SK-N-SH (cell line): ENCODE measurements around the gene NR2C2.

Experiments
- CTCF ChIP-seq: fragments of 200-600 bp; sonication (generic); IDR thresholded peaks from 2 replicates; pipeline ENCODE4 v1.6.1; 2017; ENCODE audit warnings: antibody characterized with exemption, mild to moderate bottlenecking, moderate library complexity
- EP300 ChIP-seq, 2 experiments: IDR thresholded peaks; 2 replicates each; pipeline versions ENCODE4 v1.4.0 to v1.6.1; 2012; ENCODE audit warnings: borderline replicate concordance in 1 of 2, low read depth in 1 of 2, low read length in 1 of 2
- EZH2phosphoT487 ChIP-seq: fragments of 200-600 bp; sonication (generic); IDR thresholded peaks from 2 replicates; pipeline ENCODE4 v1.6.1; 2017; ENCODE audit warnings: low read depth, mixed run types, mild to moderate bottlenecking, antibody characterized with exemption, moderate library complexity, borderline replicate concordance
- MXI1 ChIP-seq: IDR thresholded peaks from 2 replicates; pipeline ENCODE4 v1.6.1; 2012; ENCODE audit warnings: mild to moderate bottlenecking, low read depth, low read length, improper control_type of control experiment
- POLR2AphosphoS5 ChIP-seq: IDR thresholded peaks from 2 replicates; pipeline ENCODE4 v1.6.1; 2012; ENCODE audit warnings: low read depth, low read length
- REST ChIP-seq: IDR thresholded peaks from 2 replicates; pipeline ENCODE4 v1.6.1; 2012; ENCODE audit warnings: mild to moderate bottlenecking, low read depth, low read length, moderate library complexity
- SIN3A ChIP-seq: IDR thresholded peaks from 2 replicates; pipeline ENCODE4 v1.6.1; 2012; ENCODE audit warnings: low read depth, mild to moderate bottlenecking, low read length, moderate library complexity, borderline replicate concordance
- SMC3 ChIP-seq: IDR thresholded peaks from 2 replicates; pipeline ENCODE4 v1.6.1; 2012; ENCODE audit warnings: low read depth, low read length, improper control_type of control experiment
- USF1 ChIP-seq: IDR thresholded peaks from 2 replicates; pipeline ENCODE4 v1.4.0; 2012; ENCODE audit warnings: low read depth, borderline replicate concordance

- TF ChIP-seq EZH2phosphoT487, result no peak
- TF ChIP-seq POLR2AphosphoS5, result no peak
- TF ChIP-seq CTCF, result no peak
- no peak for TF ChIP-seq EP300 (IDR thresholded peaks at IDR 0.05; ENCODE audit: borderline replicate concordance in 1 of 2, low read depth in 1 of 2, low read length in 1 of 2)
- TF ChIP-seq SMC3, result no peak
- TF ChIP-seq REST, result no peak
- no peak for TF ChIP-seq SIN3A
- no peak for TF ChIP-seq USF1
- TF ChIP-seq MXI1, result no peak
Observed at GRCh38 chr3:15074500-15074899, 127.1 kb downstream of the NR2C2 start.
